HG02981 (cell line): ENCODE data around the gene KRT16.
"Not testable (repeated sequence)": the region's sequence is repeated elsewhere in the genome, so short reads cannot be mapped to it uniquely, and the experiment has no call there.

Source experiments
- ATAC-seq: cut with Tn5 transposase; IDR thresholded peaks from one replicate; pipeline ENCODE4 v1.9.1; 2021; ENCODE audit warnings: mild to moderate bottlenecking, moderate library complexity; ENCODE audit not compliant: unreplicated experiment

Gene KRT16

GRCh38 chr17:41585301-41586056 lies 27.1 kb downstream of the KRT16 start:
- ATAC-seq = no peak

- ATAC-seq = not testable (repeated sequence)
Observed at GRCh38 chr17:41584331-41584927, 28.1 kb downstream of the KRT16 start.

- ATAC-seq = no peak
Observed at GRCh38 chr17:41583137-41584127, 29.1 kb downstream of the KRT16 start.

GRCh38 chr17:41582061-41582968 lies 30.3 kb downstream of the KRT16 start:
- ATAC-seq = not testable (repeated sequence)

- ATAC-seq = no peak
Observed at GRCh38 chr17:41581366-41582060, 31.1 kb downstream of the KRT16 start.

- no peak for ATAC-seq
Observed at GRCh38 chr17:41580687-41581365, 31.7 kb downstream of the KRT16 start.

- no peak for ATAC-seq
Observed at GRCh38 chr17:41580244-41580575, 32.4 kb downstream of the KRT16 start.

GRCh38 chr17:41579484-41580243 lies 32.9 kb downstream of the KRT16 start:
- peak; percentile 54 for ATAC-seq

GRCh38 chr17:41578971-41579370 lies 33.6 kb downstream of the KRT16 start:
- ATAC-seq = no peak

- no peak for ATAC-seq
Observed at GRCh38 chr17:41578538-41578937, 34.0 kb downstream of the KRT16 start.

- not testable (repeated sequence) for ATAC-seq
Observed at GRCh38 chr17:41576740-41577139, 35.8 kb downstream of the KRT16 start.

- ATAC-seq = no peak
Observed at GRCh38 chr17:41575336-41575735, 37.2 kb downstream of the KRT16 start.

GRCh38 chr17:41571561-41572434 lies 40.8 kb downstream of the KRT16 start, which contains the start of gene KRT9:
KRT9 (minus strand) TSS chr17:41572059; CDS start chr17:41571992, 67 bp downstream.
- ATAC-seq = no peak

- ATAC-seq = no peak
Observed at GRCh38 chr17:41567317-41567716, 45.2 kb downstream of the KRT16 start.

- ATAC-seq = no peak
Observed at GRCh38 chr17:41565338-41565737, 47.2 kb downstream of the KRT16 start.

- ATAC-seq = no peak
Observed at GRCh38 chr17:41563607-41564170, 48.9 kb downstream of the KRT16 start.

- no peak for ATAC-seq
Observed at GRCh38 chr17:41561554-41561953, 51.0 kb downstream of the KRT16 start.
